Brain microvascular endothelial cell (primary cell): ENCODE data around the gene ZNF521.

Source experiments
- DNase-seq: peaks from one replicate; pipeline ENCODE4 v3.0.0-alpha.2; 2020
- H3K27ac ChIP-seq: fragments of 250-450 bp; sonication (Bioruptor Pico); 2 replicates; pipeline ENCODE4 v1.5.1; 2020; ENCODE audit warnings: mild to moderate bottlenecking, moderate library complexity
- H3K27me3 ChIP-seq: fragments of 250-450 bp; sonication (Bioruptor Pico); replicated peaks from 2 replicates; pipeline ENCODE4 v1.5.1; 2020; ENCODE audit warnings: mild to moderate bottlenecking
- H3K36me3 ChIP-seq: fragments of 250-450 bp; sonication (Bioruptor Pico); replicated peaks from 2 replicates; pipeline ENCODE4 v1.5.1; 2020; ENCODE audit warnings: mild to moderate bottlenecking
- H3K4me3 ChIP-seq: 2 replicates; pipeline ENCODE4 v1.5.1; 2011; ENCODE audit warnings: low read depth, mild to moderate bottlenecking, control low read depth, low read length, moderate library complexity
- in situ Hi-C: cut with HindIII; loops from 2 replicates; pipeline ENCODE4 v1.10.0; 2017; ENCODE audit warnings: low sequenced_read_pairs, low pct_ligation_motif_present
- TF ChIP-seq, protein P1 (sequence below): IDR thresholded peaks from 2 replicates; pipeline ENCODE4 v1.5.1; 2011; ENCODE audit warnings: low read depth, mild to moderate bottlenecking, moderate library complexity, low read length, control low read depth, inconsistent platforms; ENCODE audit errors: missing control alignments

Gene ZNF521

DNA sequence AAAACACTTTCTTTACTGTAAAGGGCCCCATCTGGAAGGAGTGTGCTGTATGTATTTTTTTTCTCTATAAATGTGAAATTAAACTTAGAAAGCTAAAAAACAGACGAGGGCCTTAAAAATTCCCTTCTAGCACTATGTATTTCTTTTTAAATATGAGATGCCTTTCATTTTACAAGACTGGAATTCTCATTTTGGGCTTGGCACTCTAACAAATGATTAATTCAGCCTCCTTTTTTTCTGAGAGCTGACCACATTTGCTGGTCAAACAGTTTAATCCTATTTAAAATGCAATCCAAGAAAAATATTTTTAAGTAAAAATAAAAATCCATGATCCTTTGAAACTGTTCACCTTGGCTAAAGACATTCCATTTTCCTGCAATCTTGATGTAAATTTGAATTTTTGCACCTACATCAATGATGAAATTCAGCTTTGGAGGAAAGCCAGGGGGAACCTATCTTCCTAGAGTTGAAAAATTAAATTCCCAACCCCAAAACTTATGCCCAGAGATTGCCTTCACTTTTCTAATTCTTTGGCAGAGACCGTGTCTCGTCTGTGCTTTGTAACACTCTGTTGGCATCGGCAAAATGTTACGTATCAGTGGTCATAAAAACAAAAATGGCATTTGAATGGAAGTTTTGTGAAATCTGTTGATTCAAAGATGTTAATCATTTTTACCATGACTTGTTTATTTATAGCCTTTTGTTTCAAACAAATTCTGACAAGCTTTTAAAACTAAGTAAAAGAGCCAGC lies 284.5 kb downstream of the ZNF521 start:
- in situ Hi-C loops = no loop called here
- Histone ChIP-seq H3K27ac (no peak overlapping the region), H3K36me3 (no peaks in the 10 kb centered on the region), H3K27me3 (no peaks in the 10 kb centered on the region), H3K4me3 (no peak overlapping the region)
- TF ChIP-seq, protein P1, sequence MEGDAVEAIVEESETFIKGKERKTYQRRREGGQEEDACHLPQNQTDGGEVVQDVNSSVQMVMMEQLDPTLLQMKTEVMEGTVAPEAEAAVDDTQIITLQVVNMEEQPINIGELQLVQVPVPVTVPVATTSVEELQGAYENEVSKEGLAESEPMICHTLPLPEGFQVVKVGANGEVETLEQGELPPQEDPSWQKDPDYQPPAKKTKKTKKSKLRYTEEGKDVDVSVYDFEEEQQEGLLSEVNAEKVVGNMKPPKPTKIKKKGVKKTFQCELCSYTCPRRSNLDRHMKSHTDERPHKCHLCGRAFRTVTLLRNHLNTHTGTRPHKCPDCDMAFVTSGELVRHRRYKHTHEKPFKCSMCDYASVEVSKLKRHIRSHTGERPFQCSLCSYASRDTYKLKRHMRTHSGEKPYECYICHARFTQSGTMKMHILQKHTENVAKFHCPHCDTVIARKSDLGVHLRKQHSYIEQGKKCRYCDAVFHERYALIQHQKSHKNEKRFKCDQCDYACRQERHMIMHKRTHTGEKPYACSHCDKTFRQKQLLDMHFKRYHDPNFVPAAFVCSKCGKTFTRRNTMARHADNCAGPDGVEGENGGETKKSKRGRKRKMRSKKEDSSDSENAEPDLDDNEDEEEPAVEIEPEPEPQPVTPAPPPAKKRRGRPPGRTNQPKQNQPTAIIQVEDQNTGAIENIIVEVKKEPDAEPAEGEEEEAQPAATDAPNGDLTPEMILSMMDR = no peak
- DNase-seq = no peak

DNA sequence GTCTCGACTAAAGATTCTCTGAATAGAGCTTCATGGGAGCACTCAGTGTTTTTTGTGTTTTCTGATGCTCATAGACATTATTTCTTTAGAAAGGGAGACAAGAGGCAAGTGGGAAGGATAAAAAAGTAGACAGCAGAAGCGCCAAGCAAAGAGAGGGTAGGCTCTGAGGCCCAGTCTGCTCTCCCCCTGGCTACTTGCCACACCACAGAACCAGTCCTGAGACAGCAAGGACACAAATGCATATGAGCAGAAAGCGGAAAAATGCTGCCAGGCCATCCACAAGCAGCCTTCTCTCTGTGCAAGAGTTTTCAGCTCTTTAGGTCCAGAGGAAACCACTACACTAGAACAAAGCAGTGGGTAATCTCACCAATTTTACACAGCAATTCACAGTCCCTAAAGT lies 285.4 kb downstream of the ZNF521 start:
- TF ChIP-seq, protein P1 = no peak
- Histone ChIP-seq H3K27ac (no peak overlapping the region), H3K4me3 (no peak overlapping the region), H3K27me3 (no peaks in the 10 kb centered on the region), H3K36me3 (no peaks in the 10 kb centered on the region)
- DNase-seq = no peak
- in situ Hi-C loops = no loop called here

DNA sequence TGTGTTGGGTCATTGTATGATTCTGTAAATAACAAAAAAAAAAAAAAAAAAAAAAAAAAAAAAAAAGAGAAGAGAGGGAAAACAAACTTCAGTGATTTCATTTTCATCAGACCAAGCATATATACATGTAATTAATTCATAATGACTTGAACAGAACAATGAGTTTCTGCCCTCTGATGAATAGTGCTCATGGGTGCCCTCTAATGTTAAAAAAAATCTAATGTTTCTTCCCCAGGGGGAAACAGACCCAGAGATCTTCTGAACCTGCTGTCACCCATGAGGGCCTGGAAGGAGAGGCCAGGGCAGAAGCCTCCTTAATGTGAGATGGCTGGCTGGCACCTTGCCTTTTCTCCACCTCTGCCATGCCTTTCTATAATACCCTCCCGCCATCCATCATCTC lies 289.2 kb downstream of the ZNF521 start:
- in situ Hi-C loops = no loop called here
- H3K27me3 ChIP-seq = no peaks in the 10 kb centered on the region
- no peak overlapping the region for H3K27ac ChIP-seq
- DNase-seq = no peak
- TF ChIP-seq, protein P1 = no peak
- H3K36me3 ChIP-seq = no peaks in the 10 kb centered on the region
- no peak overlapping the region for H3K4me3 ChIP-seq

DNA sequence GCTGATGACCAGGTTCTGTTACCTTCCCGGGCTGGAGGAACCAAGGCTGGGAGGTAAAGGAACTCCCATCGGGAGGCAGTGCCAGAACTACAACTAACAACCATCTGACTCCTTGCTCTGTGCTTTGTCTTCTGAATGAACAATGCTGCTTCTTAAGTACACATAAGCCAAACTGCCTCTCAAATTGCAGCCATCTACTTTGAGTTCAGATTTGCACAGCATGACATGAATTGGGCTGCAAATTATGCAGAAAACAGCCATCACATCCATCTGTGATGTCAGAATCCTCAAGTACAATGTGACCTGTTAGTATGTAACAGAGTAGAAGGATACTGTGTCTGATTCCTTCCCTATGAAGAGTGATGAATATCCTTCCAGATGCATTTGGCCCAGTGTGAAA lies 290.6 kb downstream of the ZNF521 start:
- no peak overlapping the region for H3K27ac ChIP-seq
- H3K27me3 ChIP-seq = no peaks in the 10 kb centered on the region
- DNase-seq = no peak
- no peak overlapping the region for H3K4me3 ChIP-seq
- in situ Hi-C loops = no loop called here
- TF ChIP-seq, protein P1 = no peak
- no peaks in the 10 kb centered on the region for H3K36me3 ChIP-seq

DNA sequence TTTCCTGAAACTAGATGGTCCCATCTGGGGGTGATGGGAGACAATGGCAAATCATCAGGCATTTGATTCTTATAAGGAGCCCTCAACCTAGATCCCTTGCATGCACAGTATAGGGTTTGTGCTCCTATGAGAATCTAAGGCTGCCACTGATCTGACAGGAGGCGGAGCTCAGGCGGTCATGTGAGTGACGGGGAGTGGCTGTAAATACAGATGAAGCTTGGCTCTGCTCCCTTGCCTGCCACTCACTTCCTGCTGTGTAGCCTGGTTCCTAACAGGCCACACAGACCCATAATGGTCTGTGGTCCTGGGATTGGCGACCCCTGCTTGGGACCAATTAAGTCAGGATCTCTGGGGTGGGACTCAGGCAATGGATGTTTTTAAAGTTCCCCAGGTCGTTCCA lies 293.4 kb downstream of the ZNF521 start:
- no peak overlapping the region for H3K27ac ChIP-seq
- DNase-seq = no peak
- H3K36me3 ChIP-seq = no peaks in the 10 kb centered on the region
- no peaks in the 10 kb centered on the region for H3K27me3 ChIP-seq
- in situ Hi-C loops = no loop called here
- TF ChIP-seq, protein P1 = no peak
- no peak overlapping the region for H3K4me3 ChIP-seq

DNA sequence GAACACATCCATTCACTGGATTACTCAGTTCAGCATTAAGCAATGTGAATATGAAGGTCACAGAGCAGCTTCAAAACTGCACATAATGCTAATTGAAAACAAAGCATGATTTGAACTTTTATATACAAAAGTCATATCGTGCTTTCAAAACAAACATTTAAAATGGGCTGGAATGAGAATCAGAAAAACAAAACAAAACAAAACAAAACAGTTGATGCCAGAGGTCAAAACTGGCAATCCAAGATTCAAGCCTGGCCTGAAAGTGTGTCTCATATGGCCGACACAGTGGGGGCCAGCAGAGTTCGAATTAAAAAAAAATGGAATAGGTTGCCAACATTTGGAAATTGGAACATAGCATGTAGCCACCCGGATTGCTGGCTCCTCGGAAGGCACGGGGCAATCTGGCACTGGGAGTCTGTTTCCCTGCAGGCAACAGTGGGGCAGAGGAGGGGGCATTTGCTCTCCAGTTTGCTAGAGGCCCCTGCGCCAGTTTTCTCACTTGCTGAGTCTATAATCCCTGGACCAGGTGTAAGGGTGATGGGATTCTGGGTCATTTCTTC lies 294.4 kb downstream of the ZNF521 start:
- in situ Hi-C loops = no loop called here
- no peaks in the 10 kb centered on the region for H3K27me3 ChIP-seq
- no peak for DNase-seq
- TF ChIP-seq, protein P1 = no peak
- H3K4me3 ChIP-seq = no peak overlapping the region
- no peak overlapping the region for H3K27ac ChIP-seq
- H3K36me3 ChIP-seq = no peaks in the 10 kb centered on the region
